Natural killer cell treated with Interleukin-12 subunit alpha and Interleukin-12 subunit beta and Interleukin-15 and Interleukin-18, amount 100 ng/mL, for 72 hours (primary cell): ENCODE data around the gene GPHB5. TPM values are rescaled to one million over a fixed set of nuclear protein-coding genes. Genes with fewer than 3 reads are reported as not detected.
"Not testable (repeated sequence)": the region's sequence is repeated elsewhere in the genome, so short reads cannot be mapped to it uniquely, and the experiment has no call there.

Experiments
- ATAC-seq, 2 donors: fragments of 150-1000 bp; cut with Tn5 transposase in 1 of 2; sonication (Bioruptor Pico), chemical (Tn5 transposase) in 1 of 2; 2 replicates each; pipeline ENCODE4 v1.10.0; 2021
- DNase-seq: peaks from one replicate; pipeline ENCODE4 v3.0.0; 2022; ENCODE audit warnings: low spot score
- H3K27ac Mint-ChIP-seq, 2 donors: 1 replicate in 1 of 2; 2 replicates in 1 of 2; pipeline ENCODE4 v1.8.0; 2022; ENCODE audit warnings: mixed read lengths in 2 of 2, mild to moderate bottlenecking in 1 of 2, moderate library complexity in 1 of 2
- H3K27me3 Mint-ChIP-seq, 2 donors: 1 replicate in 1 of 2; 2 replicates in 1 of 2; pipeline ENCODE4 v1.8.0; 2022; ENCODE audit warnings: mixed read lengths in 2 of 2
- H3K36me3 Mint-ChIP-seq: one replicate; pipeline ENCODE4 v1.8.0; 2022; ENCODE audit warnings: mixed read lengths
- H3K4me1 Mint-ChIP-seq, 2 donors: 1 replicate in 1 of 2; 2 replicates in 1 of 2; pipeline ENCODE4 v1.8.0; 2022; ENCODE audit warnings: low read depth in 2 of 2, mixed read lengths in 2 of 2, mild to moderate bottlenecking in 1 of 2
- H3K4me3 Mint-ChIP-seq: one replicate; pipeline ENCODE4 v1.8.0; 2022; ENCODE audit warnings: mixed read lengths
- H3K9me3 Mint-ChIP-seq: 2 replicates; pipeline ENCODE4 v1.8.0; 2022; ENCODE audit warnings: mixed read lengths
- total RNA-seq, 2 donors: library from RNA; stranded (reverse); gene quantifications; one replicate each; pipeline ENCODE4 v1.2.3, GENCODE V29; 2022

GPHB5 gene
- total RNA-seq, 2 donors from 2014 or later = not detected

DNA sequence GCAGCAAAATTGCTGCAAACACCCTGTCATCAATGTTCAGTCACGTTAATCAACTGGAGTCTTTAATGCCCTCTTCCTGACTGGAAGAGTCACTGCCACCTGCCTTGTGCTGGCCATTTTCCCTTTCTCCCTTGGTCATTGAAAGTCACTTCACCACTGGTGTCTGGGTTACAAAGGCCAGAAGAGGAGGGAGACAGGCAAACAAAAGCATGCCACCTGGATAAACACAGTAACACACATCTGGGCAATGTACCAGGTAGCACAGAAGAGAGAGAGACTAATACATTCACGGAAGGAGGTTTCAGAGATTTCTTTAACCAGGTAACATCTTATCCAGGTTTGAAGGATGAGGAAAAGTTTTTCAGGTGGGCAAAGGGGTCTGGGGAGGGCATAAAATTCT, 32.7 kb downstream of the GPHB5 start:
- H3K36me3 Mint-ChIP-seq = no peaks in the 10 kb centered on the region
- H3K4me1 Mint-ChIP-seq = peaks cover 0 to 4% of the 10 kb centered on the region in 2 donors
- no peak overlapping the region for H3K27ac Mint-ChIP-seq

DNA sequence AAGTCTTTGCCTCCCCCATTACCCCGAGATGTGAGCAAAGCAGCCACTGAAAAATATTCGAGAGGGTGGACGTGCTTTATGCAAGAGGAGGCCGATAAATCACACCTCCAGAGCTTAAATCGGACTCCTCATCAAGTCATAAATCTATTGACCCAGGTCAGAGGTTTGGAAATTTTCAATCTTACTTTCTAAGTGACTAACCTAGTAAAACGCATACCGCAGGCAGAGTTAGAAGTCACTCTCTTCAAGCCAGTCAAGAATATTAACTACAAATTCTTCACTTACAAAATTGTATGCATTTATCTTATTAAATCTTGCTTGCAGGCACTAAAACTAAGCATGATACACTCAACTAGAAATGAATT, 34.9 kb downstream of the GPHB5 start:
- Mint-ChIP-seq H3K27ac (no peak overlapping the region), H3K4me1 (no peaks in the 10 kb centered on the region), H3K27me3 (peaks cover 0 to 4% of the 10 kb centered on the region in 2 donors), H3K4me3 (no peak overlapping the region), H3K9me3 (no peaks in the 10 kb centered on the region), H3K36me3 (no peaks in the 10 kb centered on the region)
- peak in 1 of 2 donors; percentile 55 for ATAC-seq
- DNase-seq = no peak

More for the DNA sequence above, 32.7 kb downstream of the GPHB5 start:
- no peak overlapping the region for H3K4me3 Mint-ChIP-seq
- H3K9me3 Mint-ChIP-seq = no peaks in the 10 kb centered on the region
- H3K27me3 Mint-ChIP-seq = peaks cover 4% of the 10 kb centered on the region in 2 donors
- ATAC-seq (no peak), DNase-seq (no peak)

DNA sequence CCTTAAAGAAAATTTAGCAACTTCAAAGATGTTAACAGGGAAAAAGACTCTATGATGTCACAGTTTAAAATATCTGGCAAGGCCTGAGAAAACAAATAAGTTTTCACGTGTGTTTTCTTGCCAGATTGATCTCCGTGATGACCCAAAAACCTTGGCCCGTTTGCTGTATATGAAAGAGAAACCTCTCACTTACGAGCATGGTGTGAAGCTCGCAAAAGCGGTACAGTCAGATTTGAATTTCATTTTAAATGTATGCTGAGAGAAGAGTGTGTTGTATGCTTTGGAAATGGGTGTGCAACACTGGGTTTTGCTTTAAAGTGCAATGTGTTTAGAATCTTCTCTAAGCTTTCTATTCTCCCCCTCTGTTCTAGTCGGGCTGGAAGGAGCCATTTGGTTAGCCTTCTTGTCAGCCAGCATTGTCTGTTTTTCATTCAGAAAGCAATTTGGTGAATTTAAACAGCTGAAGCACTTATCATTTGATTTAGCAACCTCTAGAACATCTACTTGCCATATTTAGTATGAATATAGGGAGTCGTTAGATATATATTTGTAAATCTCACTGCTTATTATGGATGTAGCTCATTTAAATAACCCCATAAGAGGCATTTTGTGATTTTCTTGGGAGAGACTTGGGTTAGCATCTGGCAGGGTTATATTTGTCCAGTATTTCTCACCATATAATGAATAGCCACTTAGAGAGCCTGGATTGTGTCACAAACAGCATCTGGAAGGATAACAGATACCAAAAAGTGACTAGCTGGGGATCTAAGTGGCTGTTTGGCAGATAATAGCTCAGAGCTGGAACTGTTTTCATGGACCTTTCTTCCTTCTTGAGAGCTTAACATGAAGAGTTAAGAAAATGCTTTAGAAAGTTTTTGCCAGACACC, 35.5 kb downstream of the GPHB5 start:
- peaks cover 0 to 4% of the 10 kb centered on the region in 2 donors for H3K27me3 Mint-ChIP-seq
- H3K9me3 Mint-ChIP-seq = no peaks in the 10 kb centered on the region
- no peak for DNase-seq
- H3K4me1 Mint-ChIP-seq = no peaks in the 10 kb centered on the region
- H3K36me3 Mint-ChIP-seq = no peaks in the 10 kb centered on the region
- no peak overlapping the region for H3K27ac Mint-ChIP-seq
- no peak overlapping the region for H3K4me3 Mint-ChIP-seq
- ATAC-seq = peak; percentile 68 to 93

DNA sequence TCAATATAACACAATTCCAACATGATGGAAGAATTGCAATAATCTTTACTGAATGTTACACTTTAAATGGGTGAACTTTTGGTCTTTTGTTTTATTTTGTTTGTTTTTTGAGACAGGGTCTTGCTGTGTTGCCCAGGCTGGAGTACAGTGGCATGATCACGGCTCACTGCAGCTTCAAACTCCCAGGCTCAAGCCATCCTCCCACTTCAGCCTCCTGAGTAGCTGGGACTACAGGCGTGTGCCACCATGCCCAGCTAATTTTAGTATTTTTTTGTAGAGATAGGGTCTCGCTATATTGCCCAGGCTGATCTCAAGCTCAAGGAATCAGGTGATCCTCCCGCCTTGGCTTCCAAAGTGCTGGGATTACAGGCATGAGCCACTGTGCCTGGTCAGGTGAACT, 38.8 kb downstream of the GPHB5 start:
- DNase-seq, ATAC-seq, H3K27me3 Mint-ChIP-seq, H3K4me3 Mint-ChIP-seq, H3K4me1 Mint-ChIP-seq, H3K27ac Mint-ChIP-seq, H3K36me3 Mint-ChIP-seq, H3K9me3 Mint-ChIP-seq: not testable (repeated sequence)

DNA sequence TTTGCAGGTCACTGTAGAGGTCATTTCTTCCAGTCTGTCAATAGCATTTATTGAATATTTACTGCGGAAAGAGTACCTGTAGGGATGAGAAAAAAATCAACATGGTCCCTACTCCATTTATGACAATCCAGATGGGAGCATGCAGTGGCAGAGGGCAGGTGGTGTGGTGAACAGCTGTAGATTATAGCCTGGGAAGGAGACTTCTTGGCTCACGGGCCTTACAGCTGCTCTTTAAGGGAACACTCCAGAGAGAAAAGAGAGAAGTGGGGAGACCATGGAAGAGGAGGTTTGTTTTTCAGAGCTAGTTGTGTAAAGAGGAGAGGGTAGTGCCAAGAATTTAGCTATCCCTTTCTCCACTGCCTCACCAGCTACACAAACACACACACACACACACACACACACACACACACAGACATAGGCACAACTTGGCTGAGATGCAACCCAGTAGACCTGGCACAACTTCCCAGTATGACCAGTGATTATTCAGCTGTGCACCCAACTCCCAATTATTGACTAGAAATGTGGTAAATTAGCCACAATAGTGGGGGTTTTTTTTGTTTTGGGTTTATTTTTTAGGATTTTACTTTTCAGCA, 41.0 kb downstream of the GPHB5 start:
- H3K36me3 Mint-ChIP-seq = no peaks in the 10 kb centered on the region
- no peaks in the 10 kb centered on the region for H3K9me3 Mint-ChIP-seq
- no peak for DNase-seq
- ATAC-seq = no peak
- H3K4me3 Mint-ChIP-seq = no peak overlapping the region
- no peak overlapping the region for H3K27ac Mint-ChIP-seq
- H3K4me1 Mint-ChIP-seq = no peaks in the 10 kb centered on the region
- peaks cover 0 to 4% of the 10 kb centered on the region in 2 donors for H3K27me3 Mint-ChIP-seq

- peak in 1 of 2 donors; percentile 73 for ATAC-seq
- H3K9me3 Mint-ChIP-seq = no peaks in the 10 kb centered on the region
- no peak for DNase-seq
Observed at GRCh38 chr14:63276492-63277342, 42.0 kb downstream of the GPHB5 start.

DNA sequence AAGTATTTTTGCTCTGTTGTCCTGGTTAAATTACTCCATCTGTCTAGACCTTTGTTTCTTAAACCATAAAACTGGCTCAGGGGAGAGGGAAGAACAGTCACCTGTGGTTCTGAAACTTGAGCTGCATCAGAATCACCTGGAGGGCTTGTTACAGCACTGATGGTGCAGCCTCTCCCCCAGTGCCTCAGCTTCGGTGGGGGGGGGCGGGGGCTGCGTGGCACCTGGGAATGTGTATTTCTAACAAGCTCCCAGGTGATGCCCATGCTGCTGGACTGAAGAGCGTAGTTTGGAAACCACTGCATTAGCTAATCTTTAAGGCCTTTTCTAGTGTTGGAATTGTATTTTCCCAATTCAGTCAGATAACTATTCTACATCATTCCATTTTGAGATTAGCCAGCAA, 42.7 kb downstream of the GPHB5 start:
- Mint-ChIP-seq H3K27me3 (peaks cover 0 to 4% of the 10 kb centered on the region in 2 donors), H3K36me3 (no peaks in the 10 kb centered on the region), H3K9me3 (no peaks in the 10 kb centered on the region), H3K4me1 (no peaks in the 10 kb centered on the region), H3K4me3 (no peak overlapping the region), H3K27ac (no peak overlapping the region)
- no peak for ATAC-seq
- DNase-seq = no peak

More at GRCh38 chr14:63276492-63277342, 42.0 kb downstream of the GPHB5 start:
- peaks cover 0 to 4% of the 10 kb centered on the region in 2 donors for H3K27me3 Mint-ChIP-seq
- no peaks in the 10 kb centered on the region for H3K4me1 Mint-ChIP-seq
- no peak overlapping the region for H3K27ac Mint-ChIP-seq
- H3K36me3 Mint-ChIP-seq = no peaks in the 10 kb centered on the region
- no peak overlapping the region for H3K4me3 Mint-ChIP-seq

DNA sequence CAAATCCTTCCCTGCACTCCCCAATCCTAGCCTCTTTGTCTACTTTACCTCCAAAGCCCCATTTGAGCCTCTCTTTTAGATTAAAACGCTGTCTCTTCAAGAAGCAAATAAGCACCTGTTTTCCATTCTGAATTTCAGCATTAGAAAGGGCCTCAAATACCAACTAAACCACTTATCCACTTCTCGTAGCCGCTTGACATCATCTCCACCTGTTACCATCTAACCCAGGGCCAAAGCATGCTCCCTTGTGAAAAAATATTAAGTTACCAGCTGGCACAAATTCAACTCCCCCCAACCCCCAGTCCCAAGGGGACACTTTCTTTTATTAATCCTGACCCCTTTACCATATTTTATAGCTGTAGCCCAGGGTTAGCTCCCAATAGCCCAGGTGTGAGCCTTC, 43.1 kb downstream of the GPHB5 start:
- Mint-ChIP-seq H3K4me3 (no peak overlapping the region), H3K36me3 (no peaks in the 10 kb centered on the region), H3K4me1 (no peaks in the 10 kb centered on the region), H3K9me3 (no peaks in the 10 kb centered on the region), H3K27ac (no peak overlapping the region), H3K27me3 (peaks cover 0 to 2% of the 10 kb centered on the region in 2 donors)
- DNase-seq = no peak
- ATAC-seq = no peak

DNA sequence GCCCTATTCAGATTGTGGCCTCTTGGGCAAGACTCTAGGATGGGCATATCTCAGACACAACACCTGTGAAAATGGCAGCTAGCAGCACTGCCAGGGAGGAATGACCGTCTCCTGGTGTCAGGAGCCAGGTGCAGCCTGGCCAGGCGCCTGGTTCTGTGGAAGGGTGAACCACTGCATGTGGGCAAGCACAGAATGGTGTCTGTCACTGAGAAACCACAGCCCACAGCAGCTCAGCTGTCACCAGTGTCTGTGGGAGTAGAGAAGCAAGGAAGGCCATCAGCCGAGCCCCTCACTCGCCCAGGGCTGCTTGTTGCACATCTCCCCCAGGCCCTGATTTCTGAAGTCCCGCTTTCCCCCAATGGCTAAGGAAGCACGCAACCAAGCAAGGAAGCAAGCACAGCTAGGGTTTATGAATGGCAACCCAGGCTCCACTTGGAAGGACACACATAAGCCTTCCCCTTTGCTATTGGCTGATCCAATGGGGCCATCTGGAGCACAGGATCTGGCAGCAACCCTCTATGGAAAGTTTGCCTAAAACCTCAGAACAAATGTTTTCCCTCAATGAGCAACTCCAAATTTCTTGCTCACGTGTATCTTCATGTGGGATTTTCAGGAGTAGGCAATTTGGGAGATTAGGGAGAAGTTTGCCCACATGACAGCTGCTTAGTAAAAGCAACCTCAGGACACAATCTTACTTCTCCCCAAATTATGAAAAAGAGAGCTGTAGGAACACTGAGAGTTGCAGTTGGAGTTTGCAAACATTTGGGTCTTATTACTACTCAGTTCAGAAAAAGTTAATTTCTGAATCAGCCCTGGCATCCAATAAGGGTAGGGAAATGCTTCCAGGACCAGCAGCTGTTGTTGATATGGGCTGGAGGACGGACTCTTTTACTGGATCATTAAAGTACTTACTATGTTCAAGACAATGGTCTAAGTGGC, 44.7 kb downstream of the GPHB5 start:
- H3K27me3 Mint-ChIP-seq = peaks cover 0 to 9% of the 10 kb centered on the region in 2 donors
- no peaks in the 10 kb centered on the region for H3K36me3 Mint-ChIP-seq
- no peaks in the 10 kb centered on the region for H3K9me3 Mint-ChIP-seq
- no peaks in the 10 kb centered on the region for H3K4me1 Mint-ChIP-seq
- H3K4me3 Mint-ChIP-seq = no peak overlapping the region
- no peak overlapping the region for H3K27ac Mint-ChIP-seq
- DNase-seq (no peak), ATAC-seq (peak in 1 of 2 donors; percentile 15)

DNA sequence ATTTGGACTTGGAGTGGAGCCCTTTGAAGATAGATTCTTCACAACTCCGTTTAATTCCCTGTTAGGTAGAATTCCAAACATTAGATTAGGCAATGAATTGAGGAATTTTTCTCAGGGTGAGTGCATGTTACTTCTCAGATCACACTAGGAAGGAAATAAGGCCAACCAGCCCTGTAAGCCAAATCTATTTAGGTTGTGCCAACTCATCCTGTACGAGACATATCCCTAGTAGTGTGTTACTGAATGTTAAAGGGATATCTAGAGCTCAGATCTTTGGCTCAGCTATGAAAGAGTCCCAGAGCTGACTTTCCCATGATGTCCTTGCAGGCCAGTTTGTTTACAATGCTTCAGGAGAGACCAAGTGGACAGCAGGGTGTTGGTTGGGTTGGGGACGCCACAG, 45.6 kb downstream of the GPHB5 start:
- peaks cover 1 to 13% of the 10 kb centered on the region in 2 donors for H3K27me3 Mint-ChIP-seq
- no peak overlapping the region for H3K4me3 Mint-ChIP-seq

GRCh38 chr14:63269561-63270225, 49.0 kb downstream of the GPHB5 start:
- Mint-ChIP-seq H3K9me3 (no peaks in the 10 kb centered on the region), H3K4me3 (no peak overlapping the region), H3K4me1 (no peaks in the 10 kb centered on the region), H3K27me3 (peaks cover 10 to 39% of the 10 kb centered on the region in 2 donors), H3K27ac (no peak overlapping the region), H3K36me3 (no peaks in the 10 kb centered on the region)
- ATAC-seq (no peak), DNase-seq (no peak)

More for the DNA sequence above, 45.6 kb downstream of the GPHB5 start:
- Mint-ChIP-seq H3K4me1 (no peaks in the 10 kb centered on the region), H3K36me3 (no peaks in the 10 kb centered on the region), H3K27ac (no peak overlapping the region), H3K9me3 (no peaks in the 10 kb centered on the region)
- ATAC-seq (no peak), DNase-seq (no peak)

DNA sequence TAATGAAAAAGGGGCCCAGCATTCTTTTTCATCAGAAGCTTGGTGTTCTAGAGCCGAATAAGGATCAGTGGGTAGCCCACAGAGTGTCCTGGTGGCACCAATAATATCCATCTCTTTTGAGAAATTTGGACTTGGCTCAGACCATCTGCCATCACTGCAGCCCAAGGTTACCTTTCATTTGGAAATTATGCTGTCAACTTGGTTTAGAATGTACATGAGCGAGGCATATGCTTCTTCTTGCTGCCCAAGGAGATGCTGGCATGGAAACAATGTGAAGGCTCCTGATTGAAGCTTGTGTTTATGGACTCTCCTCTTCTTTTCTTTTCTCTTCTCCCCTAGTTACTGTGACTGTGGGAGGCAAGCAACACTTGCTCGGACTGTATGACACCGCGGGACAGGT, 50.0 kb downstream of the GPHB5 start:
- ATAC-seq = no peak

More for the DNA sequence above, 50.0 kb downstream of the GPHB5 start:
- H3K36me3 Mint-ChIP-seq = no peaks in the 10 kb centered on the region
- no peaks in the 10 kb centered on the region for H3K4me1 Mint-ChIP-seq
- no peak for DNase-seq
- H3K9me3 Mint-ChIP-seq = no peaks in the 10 kb centered on the region
- no peak overlapping the region for H3K27ac Mint-ChIP-seq
- H3K4me3 Mint-ChIP-seq = no peak overlapping the region
- H3K27me3 Mint-ChIP-seq = peaks cover 13 to 48% of the 10 kb centered on the region in 2 donors
